Activated naive CD4-positive, alpha-beta T cell treated with anti-CD3 and anti-CD28 coated beads, Interleukin-2, amount 10 ng/mL, durations not matched to agents 7 days and 5 days (primary cell): ENCODE data around the gene ST6GALNAC4.
"Not testable (repeated sequence)": the region's sequence is repeated elsewhere in the genome, so short reads cannot be mapped to it uniquely, and the experiment has no call there.

Experiments
- CTCF ChIA-PET: fragments of 350-600 bp; sonication (Branson Sonifier 250); formaldehyde crosslinking; loops from one replicate; lab custom pipeline; 2021; ENCODE audit warnings: antibody characterized with exemption; lab: Charles Lee
- DNase-seq: peaks from one replicate; pipeline ENCODE4 v3.0.0-alpha.2; 2020
- H3K27ac Mint-ChIP-seq: one replicate; pipeline ENCODE4 v1.8.0; 2021; ENCODE audit warnings: mild to moderate bottlenecking, moderate library complexity, mixed read lengths
- H3K27me3 Mint-ChIP-seq: one replicate; pipeline ENCODE4 v1.8.0; 2021; ENCODE audit warnings: mild to moderate bottlenecking, mixed read lengths
- H3K36me3 Mint-ChIP-seq: one replicate; pipeline ENCODE4 v1.8.0; 2021; ENCODE audit warnings: mixed read lengths
- H3K4me1 Mint-ChIP-seq: one replicate; pipeline ENCODE4 v1.8.0; 2021; ENCODE audit warnings: mixed read lengths
- H3K4me3 Mint-ChIP-seq: one replicate; pipeline ENCODE4 v1.8.0; 2021; ENCODE audit warnings: mild to moderate bottlenecking, moderate library complexity, mixed read lengths
- H3K9me3 Mint-ChIP-seq: one replicate; pipeline ENCODE4 v1.8.0; 2021; ENCODE audit warnings: mixed read lengths

The ST6GALNAC4 gene

GRCh38 chr9:127876764-127877562, 39.9 kb downstream of the ST6GALNAC4 start:
- DNase-seq, result no peak
- Mint-ChIP-seq H3K4me3 (no peak overlapping the region), H3K9me3 (no peaks in the 10 kb centered on the region), H3K4me1 (peaks cover 7% of the 10 kb centered on the region), H3K27ac (peak overlapping the region; percentile 52), H3K27me3 (peaks cover 16% of the 10 kb centered on the region), H3K36me3 (peaks cover 12% of the 10 kb centered on the region)
- CTCF ChIA-PET, result interaction anchor here (0.8 to 1.4 kb wide), 2 partner anchors 44 kb away, joined by 3 to 4 read pairs; no protein-coding TSS in a partner anchor

- DNase-seq, result no peak
- Mint-ChIP-seq H3K4me3 (no peak overlapping the region), H3K4me1 (peaks cover 7% of the 10 kb centered on the region), H3K9me3 (no peaks in the 10 kb centered on the region), H3K36me3 (peaks cover 11% of the 10 kb centered on the region), H3K27me3 (peaks cover 16% of the 10 kb centered on the region), H3K27ac (no peak overlapping the region)
- CTCF ChIA-PET, result interaction anchor here (0.8 kb wide), 1 partner anchor 45 kb away, joined by 3 read pairs; no protein-coding TSS in a partner anchor
Measured at GRCh38 chr9:127876026-127876763, 40.6 kb downstream of the ST6GALNAC4 start.

- Mint-ChIP-seq H3K4me1 (peaks cover 7% of the 10 kb centered on the region), H3K36me3 (peaks cover 11% of the 10 kb centered on the region), H3K27me3 (peaks cover 16% of the 10 kb centered on the region), H3K27ac (no peak overlapping the region), H3K9me3 (no peaks in the 10 kb centered on the region), H3K4me3 (no peak overlapping the region)
- no peak for DNase-seq
- CTCF ChIA-PET, result no interaction called here
Measured at GRCh38 chr9:127875306-127875966, 41.4 kb downstream of the ST6GALNAC4 start.

- no peaks in the 10 kb centered on the region for H3K9me3 Mint-ChIP-seq
- no peak overlapping the region for H3K4me3 Mint-ChIP-seq
- no peak overlapping the region for H3K27ac Mint-ChIP-seq
- peaks cover 7% of the 10 kb centered on the region for H3K4me1 Mint-ChIP-seq
- peaks cover 16% of the 10 kb centered on the region for H3K27me3 Mint-ChIP-seq
- H3K36me3 Mint-ChIP-seq, result peaks cover 9% of the 10 kb centered on the region
- CTCF ChIA-PET, result interaction anchor here (0.6 kb wide), 1 partner anchor 372 kb away, joined by 3 read pairs; no protein-coding TSS in a partner anchor
- no peak for DNase-seq
Measured at GRCh38 chr9:127874301-127875221, 42.3 kb downstream of the ST6GALNAC4 start.

- no peak overlapping the region for H3K4me3 Mint-ChIP-seq
- no peak for DNase-seq
- CTCF ChIA-PET, result interaction anchor here (0.6 to 1.9 kb wide), 2 partner anchors 48 to 371 kb away, joined by 3 to 5 read pairs; no protein-coding TSS in a partner anchor
Measured at GRCh38 chr9:127873886-127874285, 43.0 kb downstream of the ST6GALNAC4 start.

GRCh38 chr9:127873223-127873691, 43.6 kb downstream of the ST6GALNAC4 start:
- H3K4me1 Mint-ChIP-seq, result peaks cover 4% of the 10 kb centered on the region
- no peak overlapping the region for H3K27ac Mint-ChIP-seq
- no peaks in the 10 kb centered on the region for H3K9me3 Mint-ChIP-seq
- H3K36me3 Mint-ChIP-seq, result peaks cover 6% of the 10 kb centered on the region
- no peak for DNase-seq
- H3K27me3 Mint-ChIP-seq, result peaks cover 16% of the 10 kb centered on the region
- H3K4me3 Mint-ChIP-seq, result no peak overlapping the region
- CTCF ChIA-PET, result interaction anchor here (1.0 to 1.9 kb wide), 3 partner anchors 9 to 48 kb away, joined by 3 to 5 read pairs (median 3); no protein-coding TSS in a partner anchor

More at GRCh38 chr9:127873886-127874285, 43.0 kb downstream of the ST6GALNAC4 start:
- peaks cover 6% of the 10 kb centered on the region for H3K36me3 Mint-ChIP-seq
- no peak overlapping the region for H3K27ac Mint-ChIP-seq
- no peaks in the 10 kb centered on the region for H3K9me3 Mint-ChIP-seq
- H3K4me1 Mint-ChIP-seq, result peaks cover 5% of the 10 kb centered on the region
- H3K27me3 Mint-ChIP-seq, result peaks cover 16% of the 10 kb centered on the region

- DNase-seq, result no peak
- peaks cover 2% of the 10 kb centered on the region for H3K4me1 Mint-ChIP-seq
- H3K4me3 Mint-ChIP-seq, result no peak overlapping the region
- H3K9me3 Mint-ChIP-seq, result no peaks in the 10 kb centered on the region
- peaks cover 7% of the 10 kb centered on the region for H3K36me3 Mint-ChIP-seq
- no peak overlapping the region for H3K27ac Mint-ChIP-seq
- peaks cover 9% of the 10 kb centered on the region for H3K27me3 Mint-ChIP-seq
- CTCF ChIA-PET, result interaction anchor here (1.0 to 4.4 kb wide), 7 partner anchors 10 to 138 kb away, joined by 3 to 32 read pairs (median 4); partner anchors contain the start of gene TOR2A
Measured at GRCh38 chr9:127872369-127873222, 44.2 kb downstream of the ST6GALNAC4 start.

- Mint-ChIP-seq H3K27ac (no peak overlapping the region), H3K27me3 (peaks cover under 1% of the 10 kb centered on the region), H3K36me3 (peaks cover 12% of the 10 kb centered on the region), H3K4me1 (no peaks in the 10 kb centered on the region), H3K4me3 (no peak overlapping the region), H3K9me3 (no peaks in the 10 kb centered on the region)
- CTCF ChIA-PET, result interaction anchor here (1.0 to 4.4 kb wide), 7 partner anchors 9 to 137 kb away, joined by 3 to 32 read pairs (median 4); partner anchors contain the start of gene TOR2A
- no peak for DNase-seq
Measured at GRCh38 chr9:127871531-127871930, 45.3 kb downstream of the ST6GALNAC4 start.

- H3K27ac Mint-ChIP-seq, result no peak overlapping the region
- H3K4me1 Mint-ChIP-seq, result peaks cover 4% of the 10 kb centered on the region
- H3K36me3 Mint-ChIP-seq, result peaks cover 13% of the 10 kb centered on the region
- CTCF ChIA-PET, result interaction anchor here (1.0 to 4.4 kb wide), 13 partner anchors 11 to 377 kb away, joined by 3 to 32 read pairs (median 6); partner anchors contain the start of gene TOR2A
- DNase-seq, result no peak
- no peaks in the 10 kb centered on the region for H3K27me3 Mint-ChIP-seq
- H3K9me3 Mint-ChIP-seq, result no peaks in the 10 kb centered on the region
- H3K4me3 Mint-ChIP-seq, result no peak overlapping the region
Measured at GRCh38 chr9:127870887-127871286, 46.0 kb downstream of the ST6GALNAC4 start.

GRCh38 chr9:127870153-127870491, 46.7 kb downstream of the ST6GALNAC4 start:
- CTCF ChIA-PET, result interaction anchor here (0.7 to 4.4 kb wide), 40 partner anchors 8 to 376 kb away, joined by 3 to 32 read pairs (median 5); partner anchors contain the start of genes CDK9, ST6GALNAC4 and TOR2A
- H3K36me3 Mint-ChIP-seq, result peaks cover 17% of the 10 kb centered on the region
- H3K27me3 Mint-ChIP-seq, DNase-seq, H3K27ac Mint-ChIP-seq, H3K9me3 Mint-ChIP-seq, H3K4me3 Mint-ChIP-seq: not testable (repeated sequence)
- H3K4me1 Mint-ChIP-seq, result peaks cover 12% of the 10 kb centered on the region

- CTCF ChIA-PET, result interaction anchor here (0.7 to 4.4 kb wide), 46 partner anchors 8 to 365 kb away, joined by 3 to 32 read pairs (median 4); partner anchors contain the start of genes CDK9, ENG, ST6GALNAC4 and TOR2A
- peaks cover 18% of the 10 kb centered on the region for H3K4me1 Mint-ChIP-seq
- DNase-seq, result peak; percentile 87
Measured at GRCh38 chr9:127869310-127870152, 47.3 kb downstream of the ST6GALNAC4 start.

More at GRCh38 chr9:127869310-127870152, 47.3 kb downstream of the ST6GALNAC4 start:
- Mint-ChIP-seq H3K36me3 (peaks cover 17% of the 10 kb centered on the region), H3K27me3 (no peaks in the 10 kb centered on the region), H3K27ac (no peak overlapping the region), H3K4me3 (no peak overlapping the region), H3K9me3 (no peaks in the 10 kb centered on the region)
